Embryonic facial prominence (tissue), 1 donor: ENCODE data around the gene CDK6.
"Not testable (repeated sequence)": the region's sequence is repeated elsewhere in the genome, so short reads cannot be mapped to it uniquely, and the experiment has no call there.

Experiments used
- DNase-seq: peaks from one replicate; pipeline ENCODE4 v3.0.0-alpha.2; 2016; ENCODE audit errors: extremely low spot score

The CDK6 gene

DNA sequence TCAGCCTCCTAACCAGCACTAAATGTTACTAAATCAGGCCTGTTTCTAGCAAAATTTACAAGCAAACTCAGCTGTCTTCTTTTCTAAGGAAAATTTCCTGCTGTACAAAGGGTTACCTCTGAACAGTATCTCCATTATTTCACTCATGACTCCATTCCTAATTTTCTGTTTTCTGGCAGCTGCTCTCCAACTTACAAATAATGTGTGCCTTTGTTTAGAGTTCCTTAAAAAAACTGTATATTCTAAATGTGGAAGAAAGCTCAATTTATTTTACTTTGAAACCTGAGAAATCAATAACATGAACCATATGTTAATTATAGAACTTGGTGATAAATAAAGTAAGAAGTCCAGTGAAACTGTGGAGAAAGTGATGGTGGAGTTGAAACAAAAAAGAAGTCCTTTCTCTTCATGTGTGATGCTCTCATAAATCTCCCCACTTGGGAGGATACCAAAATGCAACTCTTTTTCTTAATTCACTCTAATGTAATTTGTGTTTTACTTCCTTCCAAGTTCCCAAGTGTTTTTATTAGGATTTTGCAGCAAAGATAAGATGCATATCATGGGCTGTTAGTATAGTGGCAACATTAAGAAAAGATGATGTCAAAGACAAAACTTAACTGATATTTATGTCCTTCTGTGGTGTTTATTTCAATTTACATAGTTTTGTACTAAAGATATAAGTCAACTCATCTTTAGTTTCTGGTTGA lies 74.8 kb downstream of the CDK6 start:
- no peak for DNase-seq

DNA sequence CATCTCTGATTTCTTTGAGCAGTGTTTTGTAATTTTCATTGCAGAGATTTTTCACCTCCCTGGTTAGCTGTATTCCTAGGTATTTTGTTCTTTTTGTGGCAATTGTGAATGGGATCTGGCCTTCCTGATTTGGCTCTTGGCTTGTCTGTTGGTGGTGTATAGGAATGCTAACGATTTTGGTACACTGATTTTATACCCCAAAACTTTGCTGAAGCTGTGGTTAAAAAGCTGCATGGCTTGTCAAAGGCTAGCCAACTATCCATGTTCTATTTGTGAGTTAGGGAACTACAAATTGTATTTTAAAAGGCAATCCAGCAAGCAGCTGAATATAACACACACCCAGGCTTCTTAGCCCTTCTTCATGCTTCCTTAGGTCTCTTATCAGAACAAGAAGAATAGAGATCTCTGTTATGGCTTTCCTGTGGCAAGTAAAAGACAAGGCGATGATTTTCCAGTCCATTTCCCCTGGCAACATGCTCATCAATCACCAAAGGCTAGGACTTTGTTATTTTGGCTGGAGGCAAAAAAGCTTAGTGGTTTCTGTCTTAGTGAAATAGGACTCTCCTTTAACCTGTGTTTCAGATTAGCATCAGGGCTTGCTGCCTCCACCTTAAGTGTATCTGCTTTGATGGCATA lies 77.5 kb downstream of the CDK6 start:
- DNase-seq, result no peak

DNA sequence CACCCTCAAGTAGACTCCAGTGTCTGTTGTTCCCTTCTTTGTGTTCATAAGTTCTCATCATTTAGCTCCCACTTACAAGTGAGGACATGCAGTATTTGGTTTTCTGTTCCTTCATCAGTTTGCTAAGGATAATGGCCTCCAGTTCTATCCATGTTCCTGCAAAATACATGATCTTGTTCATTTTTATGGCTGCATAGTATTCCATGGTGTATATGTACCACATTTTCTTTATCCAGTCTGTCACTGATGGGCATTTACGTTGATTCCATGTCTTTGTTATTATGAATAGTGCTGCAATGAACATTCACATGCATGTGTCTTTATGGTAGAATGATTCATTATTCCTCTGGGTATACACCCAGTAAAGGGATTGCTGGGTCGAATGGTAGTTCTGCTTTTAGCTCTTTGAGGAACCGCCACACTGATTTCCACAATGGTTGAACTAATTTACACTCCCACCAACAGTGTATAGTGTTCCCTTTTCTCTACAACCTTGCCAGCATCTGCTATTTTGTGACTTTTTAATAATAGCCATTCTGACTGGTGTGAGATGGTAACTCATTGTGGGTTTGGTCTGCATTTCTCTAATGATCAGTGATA lies 79.0 kb downstream of the CDK6 start:
- DNase-seq, result not testable (repeated sequence)

DNA sequence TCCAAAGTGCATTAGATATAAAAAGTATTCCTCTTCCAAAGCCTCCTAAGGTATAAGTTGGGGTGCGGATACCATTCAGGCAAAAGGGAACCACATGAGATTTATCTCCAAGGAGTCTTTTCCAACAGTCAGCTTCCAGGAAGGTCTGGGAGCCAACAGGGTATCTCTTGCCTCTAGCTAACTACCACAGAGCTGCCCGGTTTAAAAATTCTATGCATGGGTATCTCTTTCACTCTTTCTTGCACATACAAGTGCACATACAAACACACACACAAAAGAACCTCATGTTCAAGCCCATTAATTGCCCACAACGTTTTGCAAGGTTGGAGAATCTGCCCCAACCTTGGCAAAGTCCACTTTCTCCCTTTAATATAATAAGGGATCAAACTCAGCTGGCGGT lies 80.7 kb downstream of the CDK6 start:
- no peak for DNase-seq

DNA sequence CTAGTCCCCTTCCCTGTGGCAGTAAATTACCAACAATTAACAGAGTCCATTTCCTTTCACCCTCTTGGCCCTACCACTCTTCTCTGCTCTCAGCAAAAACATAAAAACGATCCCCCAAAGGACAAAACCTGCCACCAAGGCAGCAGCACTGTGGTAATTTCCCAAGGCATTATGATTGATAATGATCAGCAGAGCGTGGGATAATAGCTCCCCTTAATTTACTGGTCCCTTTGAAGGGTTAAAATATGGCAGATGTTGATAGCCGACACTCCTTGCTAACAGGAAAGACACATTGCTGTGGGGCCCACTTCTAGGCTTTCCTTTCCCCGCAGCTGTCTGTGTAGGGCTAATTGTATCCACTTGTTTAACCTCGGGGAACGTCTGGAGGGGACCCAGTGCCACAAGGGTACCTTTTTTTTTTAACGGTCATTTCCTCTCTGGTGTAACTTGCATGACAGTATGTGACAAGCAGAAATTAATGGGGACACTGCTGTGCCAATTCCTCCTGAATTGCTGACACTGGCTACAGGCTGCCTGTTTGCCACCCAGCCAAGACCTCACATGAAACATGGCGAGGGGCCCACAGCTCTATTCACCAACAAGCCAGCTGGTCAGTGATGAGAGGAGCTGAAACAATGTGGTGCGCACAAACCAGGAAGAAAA lies 81.3 kb downstream of the CDK6 start:
- no peak for DNase-seq

DNA sequence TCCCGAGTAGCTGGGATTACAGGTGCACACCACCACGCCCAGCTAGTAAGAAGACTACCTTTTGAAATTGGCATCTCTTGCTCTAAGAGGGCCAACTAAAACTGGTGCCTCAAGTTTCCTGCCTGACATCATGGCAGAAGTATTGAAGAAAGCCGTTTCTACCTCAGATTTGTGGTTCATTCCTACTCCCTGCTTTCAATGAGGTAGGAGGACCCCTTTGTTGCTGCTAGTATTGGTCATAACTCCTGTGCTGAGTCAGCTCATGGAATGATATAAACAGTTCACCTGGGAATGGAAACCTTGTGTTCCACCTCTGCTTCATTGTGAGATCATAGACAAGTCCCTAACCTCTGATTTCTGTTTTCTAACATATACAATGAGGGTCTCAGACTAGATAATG lies 82.8 kb downstream of the CDK6 start:
- DNase-seq, result no peak

DNA sequence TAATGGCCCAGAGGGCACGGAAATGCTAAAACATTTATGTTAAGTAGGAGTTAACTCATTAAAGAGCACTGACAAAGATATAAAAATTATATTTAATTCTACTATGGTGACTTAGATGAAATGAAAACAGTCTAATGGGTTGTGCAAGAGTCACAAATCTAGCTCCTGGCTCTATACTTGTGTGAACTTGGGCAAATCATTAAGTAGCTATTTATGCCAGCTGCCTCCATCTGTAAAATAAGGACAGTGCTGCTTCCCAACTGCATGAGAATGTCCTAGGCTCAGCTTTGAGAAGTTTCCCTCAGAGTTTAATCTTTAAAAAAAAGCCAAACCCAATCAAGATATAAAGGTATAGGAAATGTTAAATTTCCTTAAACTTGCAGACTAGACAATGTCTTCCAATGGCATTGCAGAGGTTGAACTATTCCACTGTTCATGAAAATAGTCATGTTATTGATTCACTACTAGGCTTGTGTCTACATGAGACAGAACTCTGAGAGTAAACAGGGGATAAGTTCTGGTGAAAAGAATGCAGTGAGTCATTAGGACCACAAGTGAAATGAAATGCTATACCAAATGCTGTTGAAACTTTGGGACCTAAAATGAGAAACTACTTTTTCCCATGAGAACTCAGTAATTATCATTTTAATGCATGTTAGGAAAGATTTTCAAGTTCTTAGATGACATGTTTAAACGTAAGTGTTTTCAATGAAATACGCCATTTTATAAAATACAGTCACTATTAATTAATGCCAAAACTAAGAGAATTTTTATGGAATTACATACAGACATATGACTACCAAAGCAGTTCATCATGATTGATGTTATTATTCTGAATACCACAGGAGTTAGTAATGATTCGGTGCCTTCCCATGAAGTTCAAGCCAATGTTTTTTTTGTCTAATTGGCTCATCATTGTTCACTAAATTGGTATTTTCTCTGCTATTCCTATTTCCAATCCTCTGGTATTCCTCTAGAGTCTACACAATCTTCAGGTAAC lies 84.2 kb downstream of the CDK6 start:
- no peak for DNase-seq

DNA sequence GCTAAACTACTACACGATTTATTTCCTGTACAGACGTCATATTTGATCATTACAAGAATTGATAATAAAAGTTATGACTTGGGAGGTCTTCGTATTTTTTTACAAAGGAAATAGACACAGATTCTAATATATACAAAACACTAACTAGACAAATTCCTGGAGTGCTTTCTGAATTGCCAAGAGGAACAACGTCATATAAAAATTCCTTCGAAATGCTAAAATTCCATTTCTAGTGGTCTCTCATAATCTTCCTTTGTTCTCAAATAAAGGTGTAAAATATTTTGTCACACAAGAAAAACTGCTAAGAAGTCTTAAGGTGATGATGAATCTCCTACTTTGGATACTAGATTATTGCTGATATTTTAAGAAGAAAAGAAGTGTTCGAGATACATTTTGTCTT lies 85.4 kb downstream of the CDK6 start:
- DNase-seq, result no peak

DNA sequence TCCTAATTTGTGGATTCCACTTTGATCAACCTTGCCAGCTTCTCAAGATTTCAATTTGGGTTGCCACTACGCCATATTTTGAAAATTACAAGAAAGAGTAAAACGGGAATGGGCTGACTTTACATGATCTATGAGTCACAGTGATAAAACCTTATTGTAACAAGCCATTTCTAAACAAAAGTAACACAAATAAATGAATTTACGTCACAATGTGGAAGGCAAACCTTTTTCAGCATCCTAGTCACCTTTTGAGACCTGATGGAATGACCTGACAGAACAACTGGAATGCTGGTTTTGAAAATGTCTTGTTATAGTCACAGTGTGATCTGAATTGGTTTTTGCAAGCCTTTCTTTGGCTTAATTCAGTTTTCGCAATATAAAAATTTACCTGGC lies 85.9 kb downstream of the CDK6 start:
- no peak for DNase-seq

DNA sequence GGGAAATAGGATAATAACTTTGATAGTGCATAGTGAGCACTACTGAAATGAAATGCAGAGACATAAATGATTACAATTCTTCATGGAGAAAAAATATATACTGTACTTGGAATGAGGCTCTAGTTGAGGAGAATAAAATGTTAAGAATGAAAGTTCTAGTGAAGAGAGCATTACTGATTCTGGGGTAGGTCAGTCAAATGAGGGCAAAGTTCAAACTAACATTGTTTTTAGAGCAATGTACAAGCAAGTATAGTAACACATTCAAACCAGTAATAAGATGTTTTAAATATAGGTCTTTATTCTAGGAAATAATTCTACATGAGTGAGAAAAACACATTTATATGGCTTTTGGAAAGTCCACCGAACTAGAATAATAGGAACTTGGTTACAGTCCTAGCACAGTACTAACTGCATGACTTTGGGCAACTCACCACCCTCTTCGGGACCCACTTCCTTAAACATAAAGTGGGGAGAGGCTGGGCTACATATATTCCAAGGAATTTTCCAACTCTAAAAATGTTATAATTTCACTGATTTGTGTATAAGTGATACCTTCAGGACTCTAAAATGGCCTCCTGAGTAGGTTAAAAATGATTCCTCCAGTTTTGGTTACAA lies 86.4 kb downstream of the CDK6 start:
- DNase-seq, result no peak

DNA sequence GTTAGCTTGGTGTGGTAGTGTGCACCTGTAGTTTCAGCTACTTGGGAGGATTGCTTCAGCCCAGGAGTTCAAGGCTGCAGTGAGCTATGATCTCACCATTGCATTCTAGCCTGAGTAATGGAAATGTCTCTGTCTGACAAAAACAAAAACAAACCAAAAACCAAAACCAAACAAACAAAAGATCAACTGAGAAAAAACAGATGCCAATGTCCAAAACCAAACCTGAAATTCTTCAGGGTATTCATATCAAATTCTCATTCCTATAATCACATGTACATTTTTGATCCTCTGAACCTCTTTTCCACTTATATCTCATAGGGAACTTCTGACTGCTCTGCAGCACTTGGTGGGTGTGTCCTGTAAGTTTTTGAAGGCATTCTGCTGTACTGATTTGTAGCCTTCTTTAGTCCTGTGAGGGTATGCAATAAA lies 87.0 kb downstream of the CDK6 start:
- no peak for DNase-seq

DNA sequence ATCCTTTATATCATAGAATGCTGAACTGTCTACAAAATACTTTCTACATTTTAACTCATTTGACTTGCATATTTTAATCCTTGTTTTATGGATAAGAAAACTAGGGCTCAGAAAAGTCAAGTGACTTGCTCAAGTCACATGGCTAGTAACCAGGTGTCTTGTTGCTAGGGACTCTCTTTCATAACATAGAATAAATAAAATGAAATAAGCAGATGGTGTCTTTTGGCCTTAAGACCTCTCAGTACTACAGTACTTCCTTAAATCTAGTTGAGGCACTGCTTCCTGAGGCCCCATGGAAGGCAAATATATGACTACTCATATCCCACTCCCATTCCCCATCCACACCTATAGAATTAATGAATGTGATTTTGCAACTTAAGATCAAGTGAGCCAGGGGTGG lies 87.9 kb downstream of the CDK6 start:
- no peak for DNase-seq

DNA sequence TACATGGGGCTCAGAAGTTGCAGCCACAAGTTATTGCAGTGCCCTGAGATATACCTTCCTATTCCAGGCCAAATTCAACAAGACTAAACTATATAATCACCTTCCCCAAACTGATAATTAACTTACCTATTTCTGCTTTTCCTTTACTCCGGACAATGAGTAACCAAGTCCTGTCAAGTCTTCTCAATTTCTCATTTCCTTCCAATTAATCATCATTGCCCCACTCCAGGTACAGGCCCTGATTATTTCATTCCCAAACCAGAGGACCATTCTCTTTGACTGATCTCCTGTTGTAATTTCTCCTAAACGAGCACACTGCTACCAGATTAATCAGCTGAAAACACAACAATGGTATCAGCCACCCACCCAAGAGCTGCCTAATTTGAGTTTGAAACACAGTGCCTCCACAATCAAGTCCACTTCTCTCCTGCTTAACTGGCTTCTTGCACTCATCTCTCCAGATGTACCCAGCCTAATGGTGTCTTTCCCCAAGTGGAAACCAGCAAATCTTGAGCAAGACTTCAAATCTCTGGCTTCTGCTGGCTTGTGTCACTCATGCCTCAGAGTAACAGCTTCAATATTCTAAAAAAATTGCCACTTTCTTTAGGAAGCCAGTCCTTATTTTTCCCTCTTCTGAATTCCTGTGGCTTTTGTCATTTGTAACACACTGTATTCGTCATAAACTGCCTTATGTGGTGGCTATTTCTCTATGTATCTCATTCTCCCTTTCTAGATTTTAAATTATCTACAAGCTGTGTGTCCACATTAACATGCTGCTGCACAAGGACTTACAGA lies 89.1 kb downstream of the CDK6 start:
- DNase-seq, result no peak

DNA sequence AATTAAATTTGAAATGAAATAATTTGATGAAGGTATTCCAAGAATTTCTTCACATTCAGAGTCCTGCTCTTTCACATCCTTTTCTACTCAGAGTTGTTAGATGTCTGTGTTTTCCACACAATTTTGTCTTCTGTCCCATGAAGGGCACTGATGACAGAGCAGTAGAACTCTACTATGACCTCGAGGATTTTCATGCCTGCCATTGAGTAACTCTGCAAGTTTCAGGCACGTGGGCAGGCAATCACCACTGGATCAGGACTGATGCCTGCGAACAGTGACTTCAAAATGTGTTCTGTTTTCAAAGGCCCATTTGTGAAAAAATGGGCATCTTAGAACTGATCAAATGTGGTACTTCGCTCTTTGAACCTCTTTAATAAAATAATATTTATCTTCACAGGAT lies 91.1 kb downstream of the CDK6 start:
- no peak for DNase-seq

DNA sequence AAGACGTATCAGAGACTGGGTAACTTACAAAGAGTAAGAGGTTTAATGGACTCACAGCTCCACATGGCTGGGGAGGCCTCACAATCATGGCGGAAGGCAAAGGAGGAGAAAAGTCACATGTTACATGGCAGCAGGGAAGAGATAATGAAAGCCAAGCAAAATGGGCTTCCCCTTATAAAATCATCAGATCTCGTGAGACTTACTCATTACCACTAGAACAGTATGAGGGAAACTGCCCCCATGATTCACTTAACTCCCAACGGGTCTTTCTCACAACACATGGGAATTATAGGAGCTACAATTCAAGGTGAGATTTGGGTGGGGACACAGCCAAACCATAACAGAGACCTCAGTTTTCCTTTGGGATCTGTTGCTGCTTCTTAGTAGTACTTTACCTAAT lies 92.2 kb downstream of the CDK6 start:
- not testable (repeated sequence) for DNase-seq

DNA sequence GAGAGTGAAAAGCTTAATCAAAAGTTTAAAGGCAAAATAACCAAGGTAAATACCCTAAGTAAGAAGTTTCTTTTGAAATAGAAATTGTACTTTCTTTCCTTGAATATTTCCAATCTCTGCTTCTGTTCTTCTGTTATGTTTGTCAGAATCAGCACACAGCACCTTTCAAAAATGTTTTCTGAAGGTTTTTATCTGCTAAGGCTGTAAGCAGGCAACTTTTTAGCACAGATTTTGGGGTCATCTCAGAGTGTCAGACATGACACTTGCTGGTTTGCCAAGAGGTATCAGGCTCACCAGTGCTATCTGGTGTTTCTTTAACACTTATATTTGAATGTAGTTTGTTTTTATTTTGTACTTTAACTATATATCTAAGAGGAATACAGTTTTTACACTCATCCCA lies 94.2 kb downstream of the CDK6 start:
- no peak for DNase-seq

DNA sequence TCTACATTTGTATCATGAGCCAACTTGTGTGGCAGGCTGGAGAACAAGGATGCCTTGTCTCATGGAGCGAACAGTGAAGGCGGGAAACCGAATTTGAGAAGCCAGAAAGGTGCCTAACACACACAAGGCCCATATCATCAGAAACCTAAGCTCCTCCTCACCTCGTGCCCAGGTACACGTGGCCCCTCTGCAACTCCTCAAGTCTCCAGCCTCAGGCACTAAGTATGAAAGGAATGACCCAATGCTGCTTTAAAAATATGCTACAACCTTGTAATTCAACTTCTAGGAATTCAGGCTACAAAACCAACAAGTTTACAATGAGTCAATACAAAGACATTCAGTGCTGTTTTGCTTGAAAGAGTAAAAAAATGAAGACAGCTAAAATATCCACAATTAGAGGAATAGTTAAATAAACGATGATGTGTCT lies 95.7 kb downstream of the CDK6 start:
- DNase-seq, result no peak

DNA sequence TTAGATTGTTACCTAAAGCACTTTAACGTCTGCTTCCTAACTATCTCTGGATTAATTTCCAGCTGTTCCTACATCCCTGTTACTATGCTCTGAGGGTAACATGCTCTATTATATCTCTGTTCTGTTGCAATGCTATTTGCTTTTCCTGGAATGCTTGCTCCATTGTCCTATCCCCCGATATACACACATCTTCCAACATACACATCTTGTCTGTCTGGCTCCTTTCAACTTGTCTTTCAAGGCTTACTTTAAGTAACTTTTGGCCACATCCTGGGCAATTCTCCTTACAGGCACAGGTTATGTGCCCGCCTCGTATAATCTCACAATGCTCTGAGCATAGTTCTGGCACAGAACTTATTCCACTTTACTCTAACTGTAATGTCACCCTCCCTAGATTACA lies 96.2 kb downstream of the CDK6 start:
- no peak for DNase-seq

DNA sequence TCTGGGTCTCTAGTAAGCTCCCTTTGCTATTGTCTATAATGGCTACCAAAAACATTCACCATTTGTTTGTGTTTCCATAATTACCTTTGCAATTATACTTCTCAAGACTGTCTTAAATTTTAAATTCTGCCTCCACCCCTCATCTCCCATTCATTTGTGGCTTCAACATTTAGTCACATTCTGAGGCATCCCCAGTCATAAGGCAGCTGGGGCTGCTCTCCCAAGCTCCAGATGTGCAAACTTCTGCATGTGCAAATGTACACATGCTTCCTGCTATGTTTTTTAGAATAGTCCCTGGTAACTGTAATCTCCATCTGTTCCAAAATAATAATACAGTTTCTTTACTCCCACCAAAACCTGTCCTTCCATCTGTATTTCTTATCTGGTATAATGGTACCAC lies 97.3 kb downstream of the CDK6 start:
- DNase-seq, result no peak

DNA sequence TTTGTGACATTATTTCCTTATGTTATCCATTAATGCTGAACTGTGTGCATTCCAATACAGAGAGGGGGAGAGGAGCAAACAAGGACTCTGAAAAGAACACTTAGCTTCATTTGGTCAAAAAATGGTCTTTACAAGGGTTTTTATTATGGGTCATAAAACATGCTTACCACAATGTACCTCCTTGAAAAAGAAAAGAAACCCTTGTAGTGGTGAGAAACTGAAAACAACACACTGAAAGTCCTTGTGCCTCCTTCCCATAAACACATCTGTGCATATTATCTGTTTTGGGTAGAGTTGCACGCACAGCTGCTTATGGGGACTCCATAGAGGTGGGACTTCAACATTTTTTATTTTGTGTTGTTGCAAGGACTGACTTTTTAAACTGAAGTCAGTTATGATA lies 98.7 kb downstream of the CDK6 start:
- DNase-seq, result no peak
